ENCODE measurements around the gene FITM1.

The FITM1 gene

DNA sequence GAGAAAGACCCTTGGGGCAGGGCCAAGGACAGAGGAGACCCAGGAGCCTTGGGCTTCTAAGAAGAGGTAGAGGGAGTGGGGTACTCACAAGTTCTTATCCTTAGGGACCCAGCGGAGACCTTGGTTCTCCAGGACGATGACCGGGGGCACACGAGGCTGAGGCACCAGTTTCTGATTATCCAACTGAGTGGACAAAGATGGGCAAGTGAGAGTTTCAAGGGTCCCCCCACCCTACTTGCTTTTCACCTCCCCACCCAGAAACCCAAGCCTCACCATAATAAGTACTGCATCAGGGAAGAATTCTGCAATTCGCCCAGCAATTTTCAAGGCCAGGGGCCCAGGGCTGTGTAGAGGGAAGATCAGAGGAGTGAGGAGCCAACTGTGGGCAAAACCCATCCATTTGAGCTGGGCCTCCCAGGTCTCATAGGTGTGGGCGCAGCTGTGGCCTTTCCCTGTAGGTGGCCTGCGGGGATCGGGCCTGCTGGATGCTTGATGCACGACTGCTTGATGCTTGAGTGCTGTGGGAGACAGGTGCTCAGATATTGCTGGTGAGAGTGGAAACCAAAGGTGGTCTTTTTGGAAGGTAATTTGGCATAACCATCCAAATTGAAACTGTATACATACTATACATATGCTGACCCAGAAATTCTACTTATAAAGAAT lies 8.9 kb downstream of the FITM1 start:
- DNase-seq (ENCODE audit: low spot score), result no peak

GRCh38 chr14:24141097-24141880 lies 10.8 kb downstream of the FITM1 start, which contains the start of gene EMC9:
Gene EMC9, minus strand, starts transcription at chr14:24141591. Its CDS starts 287 bp downstream, at chr14:24141304.
- DNase-seq (ENCODE audit: low spot score), result peak; percentile 99

DNA sequence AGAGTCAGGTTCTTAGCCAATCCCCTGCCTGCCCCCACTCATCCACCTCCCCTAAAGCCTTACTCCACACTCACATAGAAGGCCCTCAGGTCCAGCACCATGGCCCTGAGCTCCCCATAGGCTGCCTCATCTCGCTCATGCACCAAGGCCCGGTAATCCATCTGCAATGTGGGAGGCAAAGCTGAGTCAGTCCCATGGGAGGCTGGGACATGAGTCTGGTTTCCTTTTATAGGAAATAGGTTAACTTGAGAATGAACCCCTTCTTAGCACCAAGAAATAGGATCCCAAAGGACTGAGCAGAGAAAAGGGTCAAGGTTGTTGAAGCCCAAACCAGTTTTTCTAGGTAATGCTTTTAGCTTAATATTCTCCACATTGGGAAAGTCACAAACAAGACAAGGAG lies 13.1 kb downstream of the FITM1 start:
- no peak for DNase-seq (ENCODE audit: low spot score)

GRCh38 chr14:24144451-24144850 lies 14.0 kb downstream of the FITM1 start:
- no peak for DNase-seq (ENCODE audit: low spot score)

- DNase-seq (ENCODE audit: low spot score), result no peak
Measured at GRCh38 chr14:24145219-24145618, 14.8 kb downstream of the FITM1 start.

- DNase-seq (ENCODE audit: low spot score), result no peak
Measured at GRCh38 chr14:24145690-24146452, 15.4 kb downstream of the FITM1 start.

DNA sequence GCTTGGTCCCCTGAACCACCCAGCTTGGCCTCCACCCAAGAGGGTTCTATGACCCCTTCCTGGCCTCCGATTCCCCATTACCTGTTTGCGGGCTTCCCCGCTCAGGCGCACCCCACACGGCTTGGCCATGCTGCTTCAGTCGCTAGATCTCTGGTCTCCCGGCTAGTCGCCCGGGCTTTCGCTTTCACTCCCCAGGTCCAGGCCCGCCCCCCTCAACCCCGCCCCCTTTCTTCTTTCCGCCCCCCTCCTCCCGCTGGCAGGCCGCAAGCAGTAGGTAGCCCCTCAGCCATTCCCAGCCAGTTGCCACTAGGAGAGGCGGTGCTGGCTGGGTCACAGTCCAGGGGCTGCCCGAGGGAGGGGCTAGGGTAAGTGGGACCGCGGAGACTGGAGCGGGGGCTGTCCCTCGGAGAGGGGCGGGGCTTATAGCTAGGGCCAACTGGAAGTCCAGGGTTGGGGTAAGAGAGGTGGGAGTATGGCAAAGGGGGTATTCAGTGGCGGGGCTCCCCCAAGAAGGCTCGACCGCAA lies 16.1 kb downstream of the FITM1 start, which contains the start of gene PSME2:
TSS of gene PSME2 (minus strand) at position 158 of the 525 bp plus-strand sequence. CDS start at position 129, 29 bp downstream.
- DNase-seq (ENCODE audit: low spot score), result peak; percentile 97

DNA sequence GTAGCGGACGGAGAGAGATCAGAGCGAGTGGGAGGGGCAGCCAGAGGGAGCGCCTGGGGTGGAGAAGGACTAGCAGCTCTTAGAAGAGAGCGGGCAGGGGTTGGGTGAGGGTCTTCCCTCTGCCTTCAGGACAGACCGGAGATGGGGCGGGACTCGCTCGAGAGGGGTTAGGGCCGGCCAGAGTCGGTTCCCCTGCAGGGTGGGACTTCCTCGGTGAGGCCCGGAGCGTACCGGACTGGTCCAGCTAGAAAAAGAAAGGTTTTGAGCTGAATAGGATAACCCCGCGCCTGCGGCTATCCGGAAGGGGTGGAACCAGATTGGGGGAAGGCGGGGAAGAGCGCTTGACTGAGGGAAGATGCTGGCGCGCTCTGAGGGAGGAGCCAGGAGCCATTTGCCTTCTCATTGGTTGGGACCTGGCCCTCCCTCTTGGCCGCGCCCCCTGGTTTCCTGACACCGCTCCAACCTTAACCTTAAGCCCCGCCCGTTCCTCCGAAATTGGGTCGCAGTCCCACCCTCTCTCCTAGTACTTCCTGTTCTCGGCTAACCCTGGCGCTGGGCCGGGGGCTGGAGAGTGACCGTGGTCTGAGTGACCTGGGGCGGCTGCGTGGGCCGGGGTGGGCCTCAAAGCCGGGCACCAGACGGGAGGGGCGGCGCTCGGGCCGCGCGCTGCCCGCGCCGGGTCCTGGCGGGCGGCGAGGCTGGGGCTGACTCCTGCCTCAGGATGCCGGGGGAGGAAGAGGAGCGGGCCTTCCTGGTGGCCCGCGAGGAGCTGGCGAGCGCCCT lies 16.7 kb downstream of the FITM1 start, which contains the start of gene RNF31:
TSS of gene RNF31 (plus strand) at position 521 of the 783 bp plus-strand sequence. CDS start at position 722, 201 bp downstream.
- DNase-seq (ENCODE audit: low spot score), result peak; percentile 97

GRCh38 chr14:24147761-24148428 lies 17.4 kb downstream of the FITM1 start:
- DNase-seq (ENCODE audit: low spot score), result no peak

- DNase-seq (ENCODE audit: low spot score), result no peak
Measured at GRCh38 chr14:24149302-24149969, 19.0 kb downstream of the FITM1 start.

DNA sequence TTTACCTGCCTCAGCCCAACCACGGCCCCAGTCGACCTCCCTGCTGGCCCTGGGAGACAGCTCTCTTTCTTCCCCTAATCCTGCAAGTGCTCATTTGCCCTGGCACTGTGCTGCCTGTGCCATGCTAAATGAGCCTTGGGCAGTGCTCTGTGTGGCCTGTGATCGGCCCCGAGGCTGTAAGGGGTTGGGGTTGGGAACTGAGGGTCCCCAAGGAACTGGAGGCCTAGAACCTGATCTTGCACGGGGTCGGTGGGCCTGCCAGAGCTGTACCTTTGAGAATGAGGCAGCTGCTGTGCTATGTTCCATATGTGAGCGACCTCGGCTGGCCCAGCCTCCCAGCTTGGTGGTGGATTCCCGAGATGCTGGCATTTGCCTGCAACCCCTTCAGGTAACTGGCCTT lies 19.6 kb downstream of the FITM1 start:
- DNase-seq (ENCODE audit: low spot score), result no peak

DNA sequence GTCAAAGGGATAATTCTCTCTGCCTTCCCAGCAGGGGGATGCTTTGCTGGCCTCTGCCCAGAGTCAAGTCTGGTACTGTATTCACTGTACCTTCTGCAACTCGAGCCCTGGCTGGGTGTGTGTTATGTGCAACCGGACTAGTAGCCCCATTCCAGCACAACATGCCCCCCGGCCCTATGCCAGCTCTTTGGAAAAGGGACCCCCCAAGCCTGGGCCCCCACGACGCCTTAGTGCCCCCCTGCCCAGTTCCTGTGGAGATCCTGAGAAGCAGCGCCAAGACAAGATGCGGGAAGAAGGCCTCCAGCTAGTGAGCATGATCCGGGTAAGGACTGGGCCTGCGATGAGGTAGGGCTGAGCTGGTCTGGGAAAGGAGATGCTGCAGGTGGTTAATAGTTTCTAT lies 20.1 kb downstream of the FITM1 start:
- no peak for DNase-seq (ENCODE audit: low spot score)

- no peak for DNase-seq (ENCODE audit: low spot score)
Measured at GRCh38 chr14:24150993-24151392, 20.5 kb downstream of the FITM1 start.

- DNase-seq (ENCODE audit: low spot score), result no peak
Measured at GRCh38 chr14:24151404-24152080, 21.1 kb downstream of the FITM1 start.

- no peak for DNase-seq (ENCODE audit: low spot score)
Measured at GRCh38 chr14:24155100-24155499, 24.6 kb downstream of the FITM1 start.

- DNase-seq (ENCODE audit: low spot score), result no peak
Measured at GRCh38 chr14:24156840-24157239, 26.4 kb downstream of the FITM1 start.

- no peak for DNase-seq (ENCODE audit: low spot score)
Measured at GRCh38 chr14:24157331-24157730, 26.9 kb downstream of the FITM1 start.

GRCh38 chr14:24159777-24160498 lies 29.5 kb downstream of the FITM1 start:
- no peak for DNase-seq (ENCODE audit: low spot score)

- DNase-seq (ENCODE audit: low spot score), result no peak
Measured at GRCh38 chr14:24160499-24160849, 30.0 kb downstream of the FITM1 start.
